Adipose tissue (tissue), 3 donors: Measurements from ENCODE around the gene SURF6. TPM values are rescaled to one million over a fixed set of nuclear protein-coding genes. Genes with fewer than 3 reads are reported as not detected.
"Not testable (repeated sequence)": the region's sequence is repeated elsewhere in the genome, so short reads cannot be mapped to it uniquely, and the experiment has no call there.

ENCODE experiments used
- H3K27ac ChIP-seq: one replicate; pipeline ENCODE4 v1.5.1; 2013; ENCODE audit warnings: low read depth, low read length
- WGBS, 3 donors: extraction: QIAGEN DNeasy Blood & Tissue Kit; methylation state at CpG; one replicate each; pipeline ENCODE4 v1.1.7; 2013; 5-methylcytosine and 5-hydroxymethylcytosine counted together
- polyA plus RNA-seq, 3 donors: library from polyadenylated mRNA; stranded (reverse); fragments of 200-250 nt; gene quantifications; one replicate each; pipeline ENCODE4 v1.2.3, GENCODE V29; 2013
- donor health status: healthy with polysubstance abuse.
- donor health status: Bipolar disorder and iron deficiency.
- donor health status: healthy.

The SURF6 gene
- 10 to 100 TPM; 14.1 to 21.7 (median 14.1) TPM for polyA plus RNA-seq

DNA sequence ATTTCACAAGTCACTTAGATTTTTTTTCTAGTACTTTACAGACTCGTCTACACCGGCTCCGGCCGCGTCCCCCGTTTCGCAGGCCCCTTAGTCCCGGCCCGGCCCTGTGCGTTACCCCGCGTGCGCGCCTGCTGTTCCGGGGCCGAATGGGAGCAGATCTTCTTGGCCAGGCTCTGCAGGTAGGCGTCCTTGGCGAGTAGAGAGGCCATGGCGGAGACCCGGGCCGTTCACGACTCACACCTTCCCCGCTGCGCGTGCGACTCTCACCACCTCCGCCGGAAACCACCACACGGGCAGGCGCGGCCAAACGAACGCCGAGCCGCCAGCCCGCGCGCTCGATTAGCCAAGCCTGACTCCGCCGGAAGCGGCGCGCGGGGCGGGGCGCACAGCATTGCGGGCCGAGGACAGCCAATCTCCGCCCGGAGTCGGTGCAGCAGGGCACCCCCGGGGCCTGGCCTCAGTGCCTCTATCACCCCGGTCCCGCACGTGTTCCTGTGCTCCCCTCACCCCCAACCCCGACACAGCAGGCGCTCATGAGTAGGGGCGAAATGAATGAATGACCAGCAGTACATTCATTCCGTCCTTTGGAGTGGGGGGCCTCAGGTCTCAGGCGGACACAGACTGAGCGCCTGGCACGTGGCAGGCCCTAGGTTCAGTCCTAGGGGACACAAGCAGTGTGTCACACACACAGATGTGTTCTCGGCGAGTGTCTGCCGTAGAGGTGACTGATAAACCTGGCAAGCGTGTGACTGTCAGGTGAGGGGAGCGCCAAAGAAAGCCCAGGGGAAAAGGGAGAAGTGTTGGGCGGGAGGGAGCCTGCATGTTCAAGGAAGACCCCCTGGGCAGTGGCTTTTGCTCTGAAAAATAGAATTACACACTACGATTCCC lies at the start of gene SURF6:
Gene SURF6 (minus strand): TSS at position 265 of the 888 bp plus-strand sequence. CDS start 56 bp downstream, at position 209.
- WGBS, 3 donors, result 3 to 6% (median 5%) methylated on average over 69 to 70 of the region's 70 CpGs
- no peak within 1 kb of the TSS for H3K27ac ChIP-seq

DNA sequence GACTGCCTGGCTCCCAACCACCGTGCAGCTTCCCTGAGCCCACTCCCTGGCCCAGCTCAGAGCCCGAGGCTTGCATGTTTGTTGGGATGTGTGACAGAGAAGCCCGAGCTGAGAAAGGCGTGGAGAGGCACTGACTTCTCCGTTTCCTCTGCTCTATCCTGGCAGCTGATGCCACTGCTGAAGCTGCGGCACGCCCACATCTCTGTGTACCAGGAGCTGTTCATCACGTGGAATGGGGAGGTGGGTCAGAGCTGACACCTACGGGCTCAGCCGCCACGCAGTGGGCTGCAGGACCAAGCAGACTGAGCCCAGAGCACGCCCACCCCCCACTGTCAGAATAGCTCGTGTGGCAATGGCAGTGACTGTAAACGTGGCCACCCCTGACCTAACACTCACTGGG lies 49.5 kb upstream of the SURF6 start:
- WGBS, 3 donors, result 87 to 89% (median 88%) methylated on average over 14 of the region's 14 CpGs
- no peak overlapping the region for H3K27ac ChIP-seq

DNA sequence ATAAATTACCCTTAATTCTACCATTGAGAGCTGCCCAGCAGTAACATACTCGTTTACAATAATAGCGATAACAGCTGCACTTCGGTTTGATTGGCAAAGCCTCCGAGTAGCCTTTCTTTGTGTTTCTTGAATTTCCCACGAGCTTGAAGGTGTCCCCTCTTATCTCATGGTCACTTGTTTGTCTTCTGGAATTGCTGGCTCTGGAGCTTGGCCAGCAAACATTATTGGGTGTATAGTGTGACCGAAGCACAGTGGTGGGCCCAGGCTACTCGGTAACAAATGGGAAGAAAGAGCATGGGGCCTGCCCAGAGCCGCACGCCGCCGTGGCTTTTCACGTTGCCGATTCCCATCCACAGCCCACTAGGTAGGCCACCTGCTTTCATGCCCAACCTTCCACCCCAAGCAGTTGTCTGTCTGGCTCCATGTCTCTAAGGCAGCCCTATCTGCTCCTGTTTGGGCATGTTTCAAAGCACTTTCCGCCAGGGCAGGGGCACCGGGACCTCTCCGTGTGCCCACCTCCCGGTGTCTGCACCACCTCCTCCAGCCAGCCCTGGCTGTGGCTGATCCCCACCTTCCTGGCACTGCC lies 48.8 kb upstream of the SURF6 start:
- 73 to 94% (median 84%) methylated on average over 17 of the region's 17 CpGs for WGBS, 3 donors
- H3K27ac ChIP-seq, result no peak overlapping the region

DNA sequence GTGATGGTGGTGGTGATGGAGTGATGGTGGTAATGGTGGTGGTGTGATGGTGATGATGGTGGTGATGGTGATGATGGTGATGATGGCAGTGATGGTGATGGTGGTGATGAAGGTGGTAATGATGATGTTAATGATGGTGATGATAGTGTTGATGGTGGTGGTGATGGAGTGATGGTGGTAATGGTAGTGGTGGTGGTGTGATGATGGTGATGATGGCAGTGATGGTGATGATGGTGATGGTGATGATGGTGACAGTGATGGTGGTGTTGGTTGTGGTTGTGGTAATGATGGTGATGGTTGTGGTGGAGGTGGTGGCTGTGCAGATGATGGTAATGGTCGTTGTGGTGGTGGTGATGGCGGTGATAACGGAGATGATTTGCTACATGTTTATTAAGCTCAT lies 47.5 kb upstream of the SURF6 start:
- 93 to 98% (median 97%) methylated on average over 3 of the region's 3 CpGs for WGBS, 3 donors
- no peak overlapping the region for H3K27ac ChIP-seq

DNA sequence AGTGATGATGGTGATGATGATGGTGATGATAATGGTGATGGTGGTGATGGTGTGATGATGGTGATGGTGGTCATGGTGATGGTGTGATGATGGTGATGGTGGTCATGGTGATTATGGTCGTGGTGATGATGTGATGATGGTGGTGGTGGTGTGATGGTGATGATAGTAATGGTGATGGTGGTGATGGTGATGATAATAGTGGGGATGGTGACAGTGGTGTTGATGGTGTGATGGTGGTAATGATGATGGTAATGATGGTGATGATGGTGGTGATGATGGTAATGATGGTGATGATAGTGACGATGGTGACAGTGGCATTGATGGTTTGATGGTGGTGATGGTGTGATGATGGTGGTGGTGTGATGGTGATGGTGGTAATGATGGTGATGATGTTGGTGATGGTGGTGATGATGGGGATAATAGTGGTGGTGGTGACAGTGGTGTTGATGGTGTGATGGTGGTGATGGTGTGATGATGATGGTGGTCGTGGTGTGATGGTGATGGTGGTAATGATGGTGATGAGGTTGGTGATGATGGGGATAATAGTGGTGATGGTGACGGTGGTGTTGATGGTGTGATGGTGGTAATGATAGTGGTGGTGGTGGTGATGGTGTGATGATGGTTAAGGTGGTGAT lies 46.6 kb upstream of the SURF6 start:
- WGBS, 3 donors, result 77 to 91% (median 90%) methylated on average over 4 of the region's 4 CpGs

DNA sequence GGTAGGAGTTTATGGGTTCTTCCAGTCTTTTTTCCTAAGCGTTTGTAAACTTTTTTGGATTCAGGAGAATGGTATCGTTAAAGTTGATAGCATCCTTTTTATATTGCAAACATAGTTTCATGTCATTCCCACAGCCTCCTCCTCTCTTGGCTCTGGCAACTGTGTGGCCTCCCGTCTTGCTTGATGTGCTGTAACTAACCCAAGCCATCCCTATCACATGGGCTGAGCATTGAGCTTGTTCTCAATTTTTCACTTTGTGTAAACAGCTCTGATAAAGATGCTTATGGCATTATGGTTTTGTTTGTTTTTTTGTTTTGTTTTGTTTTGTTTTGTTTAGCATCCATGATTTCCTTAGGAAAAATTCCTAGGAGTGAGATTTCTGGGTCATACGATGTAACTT lies 44.7 kb upstream of the SURF6 start:
- WGBS, 3 donors, result 83 to 86% (median 84%) methylated on average over 4 of the region's 4 CpGs
- no peak overlapping the region for H3K27ac ChIP-seq

More for the DNA sequence above, 46.6 kb upstream of the SURF6 start:
- no peak overlapping the region for H3K27ac ChIP-seq

DNA sequence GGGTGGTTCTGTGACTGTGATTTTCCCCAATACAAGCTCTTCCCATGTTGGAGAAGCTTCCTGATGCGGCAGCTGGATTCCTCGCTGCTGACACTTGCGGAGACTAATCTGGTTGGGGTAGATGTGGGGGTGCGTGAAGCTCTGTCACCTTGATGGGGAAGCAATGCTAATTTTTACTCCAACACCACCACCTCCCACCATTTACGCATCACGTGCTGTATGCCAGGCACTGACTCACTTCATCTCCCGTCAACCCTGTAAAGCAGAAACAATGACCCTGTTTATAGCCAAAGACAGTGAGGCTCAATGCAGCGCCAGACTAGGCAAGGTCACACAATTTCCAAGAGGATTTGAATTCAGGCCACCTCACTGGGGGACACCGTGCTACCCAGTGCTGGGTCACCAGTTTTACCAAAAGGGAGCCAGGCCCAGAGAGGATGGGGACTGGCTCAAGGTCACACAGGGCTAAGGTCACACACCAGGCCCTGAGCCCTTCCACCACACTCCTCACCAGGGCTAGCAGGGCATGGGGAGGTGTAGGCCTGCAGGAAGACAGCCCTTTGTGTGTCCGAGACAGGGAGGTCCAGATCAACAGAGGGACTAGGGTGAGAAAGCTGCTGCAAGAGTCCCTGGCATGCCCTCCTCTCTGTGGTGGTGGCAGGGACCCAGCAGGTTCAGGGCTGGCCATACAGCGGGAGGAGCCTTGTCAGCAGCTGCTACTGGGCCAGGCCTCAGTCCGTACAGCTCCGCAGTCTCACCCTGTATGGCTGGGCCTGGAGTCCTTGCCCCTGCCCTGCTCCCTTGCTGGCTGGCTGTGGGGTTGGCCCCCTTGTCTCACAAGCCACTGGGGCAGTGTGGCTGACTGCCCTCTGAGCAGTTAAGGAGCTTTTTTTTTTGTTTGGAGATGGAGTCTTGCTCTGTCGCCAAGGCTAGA lies 43.4 kb upstream of the SURF6 start:
- WGBS, 3 donors, result 92 to 96% (median 95%) methylated on average over 14 of the region's 14 CpGs

DNA sequence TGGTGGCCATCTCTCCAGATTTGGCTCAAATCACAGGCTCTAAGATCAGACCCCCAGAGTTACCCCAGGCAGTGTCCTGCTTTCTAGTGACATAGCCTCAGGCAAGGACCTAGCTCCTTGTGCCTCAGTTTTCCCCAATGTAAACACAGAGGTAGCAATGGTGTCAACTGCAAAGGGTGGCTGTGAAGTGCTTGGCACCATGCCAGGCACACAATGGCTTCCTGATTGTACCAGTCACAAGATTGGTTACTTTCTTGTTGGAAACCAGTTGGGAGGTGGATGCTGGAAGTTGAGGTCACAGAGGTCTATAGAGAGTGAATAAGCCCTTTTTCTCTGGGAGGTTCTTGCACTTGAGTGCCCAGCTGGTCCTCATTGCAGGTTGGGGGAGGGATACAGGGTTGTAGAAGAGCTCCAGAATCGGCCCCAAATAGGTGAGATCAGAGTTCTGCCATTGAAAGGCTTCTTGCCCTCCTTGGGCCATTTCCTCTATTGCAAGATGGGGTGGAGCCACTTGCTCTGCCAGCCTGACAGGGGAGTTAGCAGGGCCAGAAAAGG lies 42.5 kb upstream of the SURF6 start:
- no peak overlapping the region for H3K27ac ChIP-seq

More for the DNA sequence above, 43.4 kb upstream of the SURF6 start:
- no peak overlapping the region for H3K27ac ChIP-seq

DNA sequence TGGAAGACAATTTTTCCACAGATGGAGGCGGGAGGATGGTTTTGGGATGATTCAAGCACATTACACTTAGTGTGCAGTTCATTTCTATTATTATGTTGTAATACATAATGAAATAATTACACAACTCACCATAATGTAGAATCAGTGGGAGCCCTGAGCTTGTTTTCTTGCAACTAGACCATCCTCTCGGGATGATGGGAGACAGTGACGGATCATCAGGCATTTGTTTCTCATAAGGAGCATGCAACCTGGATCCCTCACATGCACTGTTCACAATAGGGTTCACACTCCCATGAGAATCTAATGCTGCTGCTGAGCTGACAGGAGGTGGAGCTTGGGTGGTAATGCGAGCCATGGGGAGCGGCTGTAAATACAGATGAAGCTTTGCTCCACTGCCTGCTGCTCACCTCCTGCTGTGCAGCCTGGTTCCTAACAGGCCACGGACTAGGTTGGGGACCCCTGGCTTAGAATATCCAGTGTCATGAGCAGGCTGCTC lies 41.8 kb upstream of the SURF6 start:
- no peak overlapping the region for H3K27ac ChIP-seq

More for the DNA sequence above, 42.5 kb upstream of the SURF6 start:
- 66 to 95% (median 71%) methylated on average over 1 of the region's 1 CpG for WGBS, 3 donors

DNA sequence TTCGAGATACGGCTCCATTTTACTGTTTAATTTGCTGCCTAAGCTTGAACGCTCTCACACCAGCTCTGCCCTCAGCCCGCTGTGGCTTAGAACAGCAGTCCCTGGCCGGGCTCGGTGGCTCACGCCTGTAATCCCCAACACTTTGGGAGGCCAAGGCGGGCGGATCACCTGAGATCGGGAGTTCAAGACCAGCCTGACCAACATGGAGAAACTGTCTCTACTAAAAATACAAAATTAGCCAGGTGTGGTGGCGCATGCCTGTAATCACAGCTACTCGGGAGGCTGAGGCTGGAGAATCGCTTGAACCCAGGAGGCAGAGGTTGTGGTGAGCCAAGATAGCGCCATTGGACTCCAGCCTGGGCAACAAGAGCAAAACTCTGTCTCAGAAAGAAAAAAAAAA lies 41.3 kb upstream of the SURF6 start:
- 84 to 91% (median 86%) methylated on average over 14 of the region's 14 CpGs for WGBS, 3 donors
- H3K27ac ChIP-seq, result not testable (repeated sequence)

More for the DNA sequence above, 41.8 kb upstream of the SURF6 start:
- 61 to 70% (median 63%) methylated on average over 6 of the region's 6 CpGs for WGBS, 3 donors

DNA sequence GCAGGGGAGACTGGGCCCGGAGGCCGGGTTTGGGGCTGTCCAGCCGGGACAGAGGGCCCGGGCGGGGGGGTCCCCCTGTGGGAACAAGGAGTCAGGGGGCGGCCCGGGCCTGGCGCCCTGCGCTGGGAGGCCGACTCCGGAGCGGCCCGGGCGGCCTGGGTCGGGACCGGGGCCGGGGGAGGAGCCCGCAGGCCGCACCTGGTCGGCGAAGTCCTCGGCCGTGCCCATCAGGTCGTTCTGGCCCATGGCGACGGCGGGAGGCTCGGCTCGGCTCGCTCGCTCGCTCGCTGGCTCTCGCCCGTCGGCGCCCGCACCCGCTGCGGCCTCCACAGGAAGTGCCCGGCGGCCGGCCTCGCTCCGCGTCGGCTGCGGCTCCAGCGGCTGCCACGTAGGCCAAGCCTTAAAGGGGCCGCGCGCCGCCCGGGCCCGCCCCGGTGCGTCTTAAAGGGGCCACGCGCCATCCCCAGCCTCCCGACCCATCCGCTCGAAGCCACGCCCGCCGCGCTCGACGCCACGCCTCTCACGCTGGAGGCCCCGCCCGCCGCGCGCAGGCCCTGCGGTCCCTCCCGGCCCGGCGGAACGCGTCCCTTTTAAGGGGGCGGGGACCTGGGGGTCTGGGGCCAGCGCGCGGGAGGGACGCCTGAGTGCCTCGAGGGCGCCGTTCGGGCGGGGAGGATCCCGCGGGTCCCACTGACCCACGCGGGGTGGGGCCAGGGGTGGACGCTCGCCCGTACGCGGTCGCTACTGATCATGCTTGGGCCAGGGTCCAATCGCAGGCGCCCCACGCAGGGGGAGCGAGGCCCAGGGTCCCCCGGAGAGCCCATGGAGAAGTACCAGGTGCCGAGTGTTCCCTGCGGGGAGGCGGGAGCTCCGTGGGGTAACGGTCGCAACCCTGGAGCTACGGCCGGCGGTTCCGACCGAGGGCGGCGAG lies 40.0 kb upstream of the SURF6 start, which contains the start of the genes STKLD1 and SURF4:
Gene STKLD1 (plus strand): TSS at position 643 of the 931 bp plus-strand sequence. CDS start 108 bp downstream, at position 751.
Gene SURF4 (minus strand): TSS at position 337 of the 931 bp plus-strand sequence. CDS start 91 bp downstream, at position 246.
- WGBS, 3 donors, result 1% methylated on average over 75 to 120 of the region's 120 CpGs
- peak within 1 kb of the TSS; percentile 95 for H3K27ac ChIP-seq

DNA sequence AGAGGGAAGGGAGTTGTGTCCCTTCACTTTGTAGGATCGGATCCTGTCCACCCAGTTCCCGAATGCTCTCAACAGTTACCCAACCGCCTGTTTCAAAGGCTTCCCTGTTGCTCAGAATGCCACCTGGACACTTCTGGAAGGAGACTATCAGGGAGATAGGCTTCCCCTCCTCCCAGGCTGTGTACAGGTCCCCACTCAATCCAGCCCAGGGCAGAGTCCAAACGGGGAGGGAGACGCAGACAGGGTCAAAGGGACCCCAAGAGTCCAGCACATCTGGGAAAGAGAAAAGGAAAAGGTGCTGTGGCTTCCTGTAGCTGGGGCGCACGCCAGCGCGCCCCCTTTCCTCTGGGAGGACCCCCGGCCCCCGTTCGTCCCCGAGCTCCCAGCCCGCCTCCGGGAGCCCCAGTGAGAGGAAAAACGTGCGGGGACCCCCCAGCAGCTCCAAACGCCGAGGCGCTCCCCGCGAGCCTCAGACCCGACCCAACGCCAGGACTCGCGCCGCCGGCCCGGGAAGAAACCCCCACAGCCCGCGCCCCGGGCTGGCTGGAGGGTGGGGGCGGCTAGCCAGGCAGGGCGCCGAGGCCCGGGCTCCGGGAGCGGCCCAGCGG lies 39.2 kb upstream of the SURF6 start:
- 0% methylated on average over 24 to 39 of the region's 39 CpGs for WGBS, 3 donors

DNA sequence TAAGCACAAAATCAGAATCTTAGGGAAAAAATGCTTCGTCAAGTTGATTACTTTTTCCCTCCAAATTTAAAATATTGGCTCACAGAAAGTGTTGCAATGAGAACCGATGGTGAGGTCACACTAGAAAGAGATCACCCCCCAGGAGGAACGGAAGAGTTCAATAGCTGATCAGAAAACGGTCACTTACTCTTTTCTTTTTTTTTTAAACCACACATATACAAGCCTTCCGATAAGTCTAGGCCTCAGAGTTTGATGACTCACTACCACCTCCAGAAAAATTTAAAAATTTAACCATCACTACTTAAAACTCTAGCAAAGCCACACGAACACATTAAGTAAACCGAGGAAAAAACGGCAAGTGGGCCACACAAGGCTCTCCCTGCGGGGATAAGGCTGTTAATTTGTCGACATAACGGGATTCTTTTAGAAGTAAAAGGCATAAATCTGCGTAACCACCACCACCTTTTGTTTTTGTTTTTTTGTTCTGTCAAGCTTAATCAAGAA lies 38.7 kb upstream of the SURF6 start:
- WGBS, 3 donors, result 10 to 11% (median 10%) methylated on average over 12 of the region's 12 CpGs
- no peak overlapping the region for H3K27ac ChIP-seq

More for the DNA sequence above, 39.2 kb upstream of the SURF6 start:
- peak overlapping the region; percentile 95 for H3K27ac ChIP-seq

DNA sequence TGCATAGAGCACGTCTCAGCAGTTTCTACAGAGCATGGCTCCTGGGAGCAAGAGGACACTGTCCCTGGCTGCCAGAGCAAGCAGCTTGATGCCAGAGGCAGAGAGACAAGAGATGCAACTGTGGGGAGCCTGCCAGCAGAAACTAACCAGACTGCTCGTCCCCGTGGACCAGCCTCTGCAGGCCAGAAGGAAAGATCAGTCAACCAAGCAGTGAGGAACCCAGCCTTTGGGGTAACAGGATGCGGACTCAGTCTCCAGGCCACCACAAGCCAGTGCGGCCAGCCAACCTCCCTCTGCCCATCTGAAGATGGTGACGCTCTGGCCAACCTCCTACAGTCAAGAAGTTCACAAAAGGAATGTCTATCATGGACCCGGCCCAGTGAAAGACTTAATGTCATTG lies 36.2 kb upstream of the SURF6 start:
- H3K27ac ChIP-seq, result no peak overlapping the region
- 52 to 73% (median 62%) methylated on average over 7 of the region's 7 CpGs for WGBS, 3 donors

DNA sequence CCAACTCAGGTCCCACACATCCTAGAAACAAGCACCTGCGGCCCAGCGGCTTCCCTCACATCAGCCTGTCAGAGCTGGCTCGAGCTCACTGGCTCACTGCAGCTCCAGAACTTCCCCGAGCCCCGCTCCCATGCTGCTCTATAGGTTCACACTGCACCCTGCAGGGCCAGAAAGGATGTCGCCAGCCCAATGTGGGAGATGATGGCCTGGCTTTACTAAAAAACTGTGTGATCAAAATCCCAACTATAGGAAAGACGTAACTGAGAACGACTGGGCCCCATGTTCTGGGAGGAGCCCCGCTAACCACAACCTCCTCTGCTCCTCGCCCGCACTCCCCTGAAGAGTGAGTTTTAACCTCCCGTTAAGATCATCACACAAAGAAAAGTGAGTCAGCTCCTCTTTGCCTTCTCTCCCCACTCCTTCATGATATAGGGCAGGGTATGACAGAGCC lies 35.3 kb upstream of the SURF6 start:
- WGBS, 3 donors, result 31 to 56% (median 54%) methylated on average over 12 of the region's 12 CpGs
- H3K27ac ChIP-seq, result no peak overlapping the region

DNA sequence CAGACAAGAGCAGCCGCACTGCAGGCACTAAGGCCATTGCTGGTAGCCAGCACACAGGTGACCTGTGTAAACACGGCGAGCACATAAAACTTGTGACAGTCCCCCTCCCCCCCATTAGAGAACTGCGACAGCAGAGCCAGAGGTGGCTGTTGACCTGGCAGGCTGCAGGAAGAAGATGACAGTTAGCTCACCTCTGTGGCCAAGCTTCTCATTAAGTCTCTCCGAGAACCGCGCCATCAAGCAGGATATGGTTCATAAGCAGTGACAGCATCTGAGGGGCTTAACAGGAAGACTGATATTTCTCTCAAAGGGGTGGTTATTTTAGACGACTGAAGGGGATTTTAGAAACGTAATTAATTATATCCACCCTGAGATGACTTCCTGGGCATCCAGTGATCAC lies 34.7 kb upstream of the SURF6 start:
- no peak overlapping the region for H3K27ac ChIP-seq
- WGBS, 3 donors, result 33 to 65% (median 55%) methylated on average over 9 of the region's 9 CpGs
